A673 (cell line): ENCODE results near the gene JOSD1. TPM values are rescaled to one million over a fixed set of nuclear protein-coding genes. Genes with fewer than 3 reads are reported as not detected.

Experiments used
- BruUV-seq: library from RNA; stranded (reverse); fragments of 400-500 nt; replicated peaks from 2 replicates; lab custom pipeline; 2021; lab: Mats Ljungman, UMichigan
- CTCF ChIA-PET: fragments of 300-600 bp; sonication (Branson Sonifier 250); formaldehyde crosslinking; loops from one replicate; lab custom pipeline; 2022; ENCODE audit warnings: antibody characterized with exemption; lab: Charles Lee
- POLR2A ChIA-PET: fragments of 300-600 bp; sonication (Branson Sonifier 250); formaldehyde crosslinking; loops from one replicate; lab custom pipeline; 2022; ENCODE audit warnings: antibody characterized with exemption; ENCODE audit not compliant: low non-redundant PET; lab: Charles Lee
- DNase-seq: peaks from one replicate; pipeline ENCODE4 v3.0.0-alpha.2; 2015; ENCODE audit warnings: low spot score
- H3K27ac ChIP-seq: fragments of 200-600 bp; sonication (generic); 2 replicates; pipeline ENCODE4 v1.5.1; 2016; ENCODE audit warnings: mixed run types, low read depth, mild to moderate bottlenecking, mixed read lengths, antibody characterized with exemption, low read length; ENCODE audit not compliant: poor library complexity, severe bottlenecking
- H3K27me3 ChIP-seq: fragments of 200-600 bp; sonication (generic); replicated peaks from 2 replicates; pipeline ENCODE4 v1.6.1; 2017; ENCODE audit warnings: mixed run types, low read depth, mild to moderate bottlenecking, mixed read lengths, antibody characterized with exemption, low read length; ENCODE audit not compliant: insufficient read depth, poor library complexity
- H3K36me3 ChIP-seq: fragments of 200-600 bp; sonication (generic); 2 replicates; pipeline ENCODE4 v1.6.1; 2016; ENCODE audit warnings: mixed run types, mild to moderate bottlenecking, mixed read lengths, antibody characterized with exemption, low read length; ENCODE audit not compliant: insufficient read depth, poor library complexity, severe bottlenecking
- H3K4me1 ChIP-seq: fragments of 200-600 bp; sonication (generic); 2 replicates; pipeline ENCODE4 v1.6.1; 2017; ENCODE audit warnings: mixed run types, mild to moderate bottlenecking, mixed read lengths, antibody characterized with exemption, low read length; ENCODE audit not compliant: insufficient read depth, poor library complexity, severe bottlenecking
- H3K4me3 ChIP-seq: fragments of 200-600 bp; sonication (generic); 2 replicates; pipeline ENCODE4 v1.5.1; 2016; ENCODE audit warnings: low read depth, mixed run types, mild to moderate bottlenecking, mixed read lengths, low read length; ENCODE audit not compliant: poor library complexity, severe bottlenecking
- H3K9me3 ChIP-seq: fragments of 200-600 bp; sonication (generic); 2 replicates; pipeline ENCODE4 v1.6.1; 2016; ENCODE audit warnings: mixed run types, low read depth, mild to moderate bottlenecking, mixed read lengths, antibody characterized with exemption, low read length; ENCODE audit not compliant: poor library complexity, severe bottlenecking
- EZH2 ChIP-seq: fragments of 200-600 bp; sonication (generic); IDR thresholded peaks from 2 replicates; pipeline ENCODE4 v1.6.1; 2017; ENCODE audit warnings: borderline replicate concordance, low read depth, mild to moderate bottlenecking, mixed read lengths, antibody characterized with exemption, low read length; ENCODE audit not compliant: poor library complexity, severe bottlenecking
- intact Hi-C: fragments of 100-400 bp; cut with micrococcal nuclease; formaldehyde crosslinking; loops from one replicate; pipeline ENCODE4 v1.10.0; 2022; ENCODE audit not compliant: unreplicated experiment
- total RNA-seq: library from RNA; stranded (reverse); gene quantifications from 2 replicates; pipeline ENCODE4 v1.2.3, GENCODE V29; 2021
- TF ChIP-seq, protein P1 (sequence below): fragments of 300-800, 200-600 bp; sonication (generic); conservative IDR thresholded peaks from 2 replicates; pipeline ENCODE4 v1.5.1; 2017; ENCODE audit warnings: low read depth, mild to moderate bottlenecking, antibody characterized with exemption, low read length, moderate library complexity, mixed read lengths

Gene JOSD1
- total RNA-seq, 1 experiment from 2014 or later = 53.1 TPM

DNA sequence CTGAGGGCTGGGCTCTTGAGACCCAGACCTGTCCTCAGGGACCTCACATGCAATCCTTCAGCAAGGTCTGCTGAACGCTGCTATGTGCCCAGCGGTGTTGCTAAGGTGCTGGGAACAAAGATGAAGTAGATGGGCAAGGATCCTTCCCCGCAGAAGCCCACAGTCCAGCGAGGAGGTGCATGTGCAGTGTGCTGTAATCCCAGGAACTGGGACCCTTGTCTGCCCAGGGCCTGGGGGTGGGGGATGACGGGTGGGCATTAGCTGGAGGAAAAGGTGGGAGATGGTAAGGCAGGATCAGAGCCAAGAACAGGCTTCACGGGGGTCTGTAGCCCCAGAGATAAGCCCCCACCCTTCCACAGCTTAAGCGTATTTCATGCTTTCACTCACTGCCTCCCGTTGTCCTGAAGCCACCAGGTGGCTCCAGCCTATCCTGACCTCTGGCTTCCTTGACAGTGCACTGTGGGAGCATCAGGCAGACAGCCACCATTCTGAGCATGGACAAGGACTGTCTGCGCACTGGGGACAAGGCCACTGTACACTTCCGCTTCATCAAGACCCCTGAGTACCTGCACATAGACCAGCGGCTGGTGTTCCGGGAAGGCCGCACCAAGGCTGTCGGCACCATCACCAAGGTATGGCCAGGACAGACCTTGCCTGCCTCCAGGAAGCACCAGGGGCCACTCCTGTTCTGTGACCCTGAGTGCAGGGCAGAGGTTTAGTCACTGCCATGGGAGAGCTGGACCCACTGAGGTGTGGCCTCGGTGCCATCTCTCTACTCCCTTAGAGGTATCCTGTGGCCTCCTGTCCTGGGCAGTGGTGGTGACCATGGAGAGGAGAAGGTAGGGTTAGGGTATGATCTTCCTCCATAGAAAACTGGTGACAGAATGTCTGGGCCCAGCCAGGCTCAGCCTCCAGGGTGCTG, 27.0 kb upstream of the JOSD1 start:
- intact Hi-C loops = no loop called here
- BruUV-seq = no TSS peak
- H3K4me1 ChIP-seq = no peaks in the 10 kb centered on the region
- POLR2A ChIA-PET = no interaction called here
- DNase-seq = no peak
- TF ChIP-seq EZH2 = no peak
- no peak overlapping the region for H3K27ac ChIP-seq
- CTCF ChIA-PET = no interaction called here
- H3K9me3 ChIP-seq = no peaks in the 10 kb centered on the region
- H3K4me3 ChIP-seq = no peak overlapping the region
- H3K27me3 ChIP-seq = no peaks in the 10 kb centered on the region
- peaks cover 90% of the 10 kb centered on the region for H3K36me3 ChIP-seq

DNA sequence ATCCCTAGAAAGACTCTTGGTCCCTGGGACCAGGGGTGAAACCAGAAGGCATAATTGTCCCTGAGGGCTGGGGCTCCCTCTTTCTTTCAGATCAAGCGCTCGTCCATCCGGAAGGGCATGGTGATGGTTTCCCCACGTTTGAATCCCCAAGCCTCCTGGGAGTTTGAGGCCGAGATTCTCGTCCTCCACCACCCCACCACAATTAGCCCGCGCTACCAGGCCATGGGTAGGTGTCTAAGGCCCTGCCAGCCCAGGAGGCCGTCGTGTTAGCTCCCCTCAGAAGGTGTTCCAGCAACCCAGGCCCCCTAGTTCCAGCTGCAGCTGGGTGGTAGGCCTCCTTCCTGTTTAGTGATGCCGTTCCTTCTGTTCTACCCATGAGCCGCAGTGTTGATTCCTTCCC, 26.4 kb upstream of the JOSD1 start:
- no TSS peak for BruUV-seq
- DNase-seq = no peak
- Histone ChIP-seq H3K9me3 (no peaks in the 10 kb centered on the region), H3K4me3 (no peak overlapping the region), H3K27me3 (no peaks in the 10 kb centered on the region), H3K27ac (no peak overlapping the region), H3K4me1 (no peaks in the 10 kb centered on the region), H3K36me3 (peaks cover 96% of the 10 kb centered on the region)
- TF ChIP-seq, protein P1, sequence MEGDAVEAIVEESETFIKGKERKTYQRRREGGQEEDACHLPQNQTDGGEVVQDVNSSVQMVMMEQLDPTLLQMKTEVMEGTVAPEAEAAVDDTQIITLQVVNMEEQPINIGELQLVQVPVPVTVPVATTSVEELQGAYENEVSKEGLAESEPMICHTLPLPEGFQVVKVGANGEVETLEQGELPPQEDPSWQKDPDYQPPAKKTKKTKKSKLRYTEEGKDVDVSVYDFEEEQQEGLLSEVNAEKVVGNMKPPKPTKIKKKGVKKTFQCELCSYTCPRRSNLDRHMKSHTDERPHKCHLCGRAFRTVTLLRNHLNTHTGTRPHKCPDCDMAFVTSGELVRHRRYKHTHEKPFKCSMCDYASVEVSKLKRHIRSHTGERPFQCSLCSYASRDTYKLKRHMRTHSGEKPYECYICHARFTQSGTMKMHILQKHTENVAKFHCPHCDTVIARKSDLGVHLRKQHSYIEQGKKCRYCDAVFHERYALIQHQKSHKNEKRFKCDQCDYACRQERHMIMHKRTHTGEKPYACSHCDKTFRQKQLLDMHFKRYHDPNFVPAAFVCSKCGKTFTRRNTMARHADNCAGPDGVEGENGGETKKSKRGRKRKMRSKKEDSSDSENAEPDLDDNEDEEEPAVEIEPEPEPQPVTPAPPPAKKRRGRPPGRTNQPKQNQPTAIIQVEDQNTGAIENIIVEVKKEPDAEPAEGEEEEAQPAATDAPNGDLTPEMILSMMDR = no peak
- TF ChIP-seq EZH2 = no peak
- intact Hi-C loops = no loop called here
- ChIA-PET CTCF (no interaction called here), POLR2A (no interaction called here)

DNA sequence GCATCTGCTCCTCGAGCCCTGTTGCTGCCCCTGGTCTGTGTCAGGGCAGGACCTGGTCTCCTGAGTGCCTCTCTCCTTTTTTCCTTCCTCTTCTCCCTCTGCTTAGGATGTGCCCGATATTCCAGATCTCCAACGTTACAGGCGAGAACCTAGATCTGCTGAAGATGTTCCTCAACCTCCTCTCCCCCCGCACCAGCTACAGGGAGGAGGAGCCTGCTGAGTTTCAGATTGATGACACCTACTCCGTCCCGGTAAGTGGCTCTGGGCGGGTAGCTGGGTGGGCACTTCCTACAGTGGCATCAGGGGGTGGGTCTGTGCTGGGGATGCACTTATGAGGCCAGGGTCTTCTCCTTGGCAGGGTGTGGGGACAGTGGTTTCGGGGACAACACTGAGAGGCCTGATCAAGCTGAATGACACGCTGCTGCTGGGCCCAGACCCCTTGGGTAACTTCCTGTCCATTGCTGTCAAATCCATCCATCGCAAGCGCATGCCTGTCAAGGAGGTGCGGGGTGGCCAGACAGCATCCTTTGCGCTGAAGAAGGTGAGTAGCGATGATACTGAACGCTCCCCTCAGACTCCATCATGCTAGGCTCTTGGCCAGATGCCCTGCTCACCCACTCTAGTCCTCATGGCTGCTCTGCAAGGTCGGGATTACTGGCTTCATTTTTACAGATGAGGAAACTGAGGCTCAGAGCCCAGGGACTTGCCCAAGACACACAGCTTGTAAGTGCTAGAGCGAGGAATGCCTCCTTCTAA, 25.3 kb upstream of the JOSD1 start:
- Histone ChIP-seq H3K9me3 (no peaks in the 10 kb centered on the region), H3K4me1 (no peaks in the 10 kb centered on the region), H3K27me3 (no peaks in the 10 kb centered on the region), H3K27ac (no peak overlapping the region), H3K36me3 (peaks cover 98% of the 10 kb centered on the region), H3K4me3 (no peak overlapping the region)
- no TSS peak for BruUV-seq
- POLR2A ChIA-PET = interaction anchor here (0.5 kb wide), 1 partner anchor 17 kb away, joined by 4 read pairs; no protein-coding TSS in a partner anchor
- DNase-seq = no peak
- CTCF ChIA-PET = no interaction called here
- TF ChIP-seq, protein P1 = no peak
- TF ChIP-seq EZH2 = no peak
- intact Hi-C loops = no loop called here
